Breast epithelium (tissue), 4 donors: Measurements from ENCODE around the gene ZNF211. TPM values are rescaled to one million over a fixed set of nuclear protein-coding genes. Genes with fewer than 3 reads are reported as not detected.
A peak's percentile ranks its signal among the peaks of the same experiment; 100 is the strongest.

Source experiments
- DNase-seq, 2 donors: peaks; one replicate each; pipeline ENCODE4 v3.0.0-alpha.2; 2019; ENCODE audit warnings: low spot score in 2 of 2
- H3K27ac ChIP-seq, 2 donors: fragments of 200-600 bp; sonication (generic) in 1 of 2; one replicate each; pipeline ENCODE4 v1.5.1; 2016 to 2019; ENCODE audit warnings: mild to moderate bottlenecking in 1 of 2
- H3K27me3 ChIP-seq, 2 donors: fragments of 200-600 bp; sonication (generic) in 1 of 2; one replicate each; pipeline versions ENCODE4 v1.5.1 to v1.6.0; 2017 to 2019; ENCODE audit warnings: control low read depth in 1 of 2, mild to moderate bottlenecking in 1 of 2
- H3K36me3 ChIP-seq: fragments of 200-600 bp; one replicate; pipeline ENCODE4 v1.5.1; 2019
- H3K4me1 ChIP-seq, 2 donors: fragments of 200-600 bp; sonication (generic); one replicate each; pipeline ENCODE4 v1.5.1; 2016 to 2019; ENCODE audit warnings: control low read depth in 1 of 2
- H3K4me3 ChIP-seq, 3 donors: fragments of 200-600 bp; sonication (generic); 1 replicate in 2 of 3; 2 replicates in 1 of 3; pipeline ENCODE4 v1.5.1; 2016 to 2019; ENCODE audit warnings: mild to moderate bottlenecking in 3 of 3, moderate library complexity in 2 of 3
- H3K9me3 ChIP-seq, 2 donors: fragments of 200-600 bp; sonication (generic) in 1 of 2; one replicate each; pipeline ENCODE4 v1.5.1; 2016 to 2019; ENCODE audit warnings: control low read depth in 1 of 2
- POLR2A ChIP-seq: fragments of 450-650 bp; IDR thresholded peaks from one replicate; pipeline ENCODE4 v1.6.1; 2016; ENCODE audit warnings: antibody characterized with exemption, mild to moderate bottlenecking, moderate library complexity
- POLR2AphosphoS5 ChIP-seq, 3 donors: sonication (generic); formaldehyde crosslinking; IDR thresholded peaks; one replicate each; pipeline ENCODE4 v1.6.1; 2017; ENCODE audit warnings: antibody characterized with exemption in 3 of 3
- intact Hi-C: fragments of 100-400 bp; cut with DNase I; formaldehyde crosslinking; loops from one replicate; pipeline ENCODE4 v1.15.1; 2023; ENCODE audit warnings: low total_unique reads
- total RNA-seq, 3 donors: library from RNA; depleted of rRNA; stranded (reverse); fragments of >200 nt; gene quantifications; one replicate each; pipeline ENCODE4 v1.1.0, GENCODE V29; 2016
- TF ChIP-seq, protein P1 (sequence below), 3 donors: fragments of 450-650 bp; IDR thresholded peaks; one replicate each; pipeline ENCODE4 v1.5.1; 2016 to 2017; ENCODE audit warnings: antibody characterized with exemption in 3 of 3, mild to moderate bottlenecking in 3 of 3, moderate library complexity in 3 of 3

The ZNF211 gene
- total RNA-seq, 3 donors from 2014 or later, result 8.2 to 23.1 (median 16.4) TPM

DNA sequence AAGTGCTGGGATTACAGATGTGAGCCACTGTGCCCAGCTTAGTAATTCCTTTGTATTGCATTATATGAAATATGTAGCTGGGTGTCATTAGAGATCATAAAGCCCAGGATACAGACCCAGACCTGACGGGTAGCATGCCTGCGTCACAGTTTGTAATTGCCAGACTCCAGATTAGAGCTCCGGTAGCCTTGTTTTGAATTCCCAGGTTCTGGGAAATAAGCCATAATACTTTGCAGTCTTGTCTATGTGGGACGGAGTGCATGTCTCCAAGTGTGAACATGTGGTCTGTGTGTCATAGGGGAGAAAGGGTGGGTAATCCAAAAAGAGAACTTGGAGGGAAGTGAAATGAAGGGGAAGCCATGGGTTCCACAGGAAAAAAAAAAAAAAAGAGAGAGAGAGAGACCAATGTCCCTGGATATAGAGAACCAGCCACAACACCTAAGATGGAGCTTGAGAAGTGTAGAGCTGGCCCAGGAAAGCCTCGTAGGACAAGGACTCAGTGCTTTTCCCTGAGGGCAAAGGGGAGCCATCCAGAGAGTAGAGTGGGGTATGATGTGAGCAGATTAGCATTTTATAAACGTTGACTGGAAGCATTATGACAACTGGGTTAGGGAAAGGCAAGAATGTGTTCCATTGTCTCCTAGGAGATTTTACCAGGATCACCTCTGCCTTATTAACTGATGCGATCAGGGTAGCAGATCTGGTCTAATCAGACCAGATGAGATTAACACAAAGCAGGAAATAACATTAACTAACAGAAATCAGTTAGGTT is 38.3 kb downstream of the ZNF211 start:
- Histone ChIP-seq H3K9me3 (no peaks in the 10 kb centered on the region), H3K27me3 (no peaks in the 10 kb centered on the region), H3K27ac (no peak overlapping the region), H3K36me3 (no peaks in the 10 kb centered on the region), H3K4me1 (no peaks in the 10 kb centered on the region), H3K4me3 (no peak overlapping the region)
- no peak for DNase-seq
- intact Hi-C loops, result no loop called here
- TF ChIP-seq POLR2AphosphoS5 (IDR thresholded peaks at IDR 0.05), result no peak
- no peak for TF ChIP-seq POLR2A
- TF ChIP-seq, protein P1, sequence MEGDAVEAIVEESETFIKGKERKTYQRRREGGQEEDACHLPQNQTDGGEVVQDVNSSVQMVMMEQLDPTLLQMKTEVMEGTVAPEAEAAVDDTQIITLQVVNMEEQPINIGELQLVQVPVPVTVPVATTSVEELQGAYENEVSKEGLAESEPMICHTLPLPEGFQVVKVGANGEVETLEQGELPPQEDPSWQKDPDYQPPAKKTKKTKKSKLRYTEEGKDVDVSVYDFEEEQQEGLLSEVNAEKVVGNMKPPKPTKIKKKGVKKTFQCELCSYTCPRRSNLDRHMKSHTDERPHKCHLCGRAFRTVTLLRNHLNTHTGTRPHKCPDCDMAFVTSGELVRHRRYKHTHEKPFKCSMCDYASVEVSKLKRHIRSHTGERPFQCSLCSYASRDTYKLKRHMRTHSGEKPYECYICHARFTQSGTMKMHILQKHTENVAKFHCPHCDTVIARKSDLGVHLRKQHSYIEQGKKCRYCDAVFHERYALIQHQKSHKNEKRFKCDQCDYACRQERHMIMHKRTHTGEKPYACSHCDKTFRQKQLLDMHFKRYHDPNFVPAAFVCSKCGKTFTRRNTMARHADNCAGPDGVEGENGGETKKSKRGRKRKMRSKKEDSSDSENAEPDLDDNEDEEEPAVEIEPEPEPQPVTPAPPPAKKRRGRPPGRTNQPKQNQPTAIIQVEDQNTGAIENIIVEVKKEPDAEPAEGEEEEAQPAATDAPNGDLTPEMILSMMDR (IDR thresholded peaks at IDR 0.05), result no peak

DNA sequence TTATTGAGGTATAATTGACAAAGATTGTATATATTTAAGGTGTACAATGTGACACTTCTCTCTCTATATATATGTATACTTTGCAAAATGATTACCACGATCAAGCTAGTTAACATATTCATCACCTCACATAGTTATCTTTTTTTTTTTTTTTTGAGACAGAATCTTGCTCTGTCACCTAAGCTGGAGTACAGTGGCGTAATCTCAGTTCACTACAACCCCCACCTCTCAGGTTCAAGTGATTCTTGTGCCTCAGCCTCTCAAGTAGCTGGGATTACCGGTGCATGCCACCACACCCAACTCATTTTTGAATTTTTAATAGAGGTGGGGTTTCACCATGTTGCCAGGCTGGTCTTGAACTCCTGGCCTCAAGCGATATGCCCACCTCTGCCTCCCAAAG is 39.5 kb downstream of the ZNF211 start:
- H3K27ac ChIP-seq, result no peak overlapping the region
- no peak overlapping the region for H3K4me3 ChIP-seq
- H3K4me1 ChIP-seq, result no peaks in the 10 kb centered on the region
- H3K9me3 ChIP-seq, result no peaks in the 10 kb centered on the region
- no peaks in the 10 kb centered on the region for H3K36me3 ChIP-seq
- no peaks in the 10 kb centered on the region for H3K27me3 ChIP-seq
- DNase-seq, result no peak
- TF ChIP-seq POLR2A (no peak), POLR2AphosphoS5 (IDR thresholded peaks at IDR 0.05) (no peak)
- TF ChIP-seq, protein P1 (IDR thresholded peaks at IDR 0.05), result no peak
- intact Hi-C loops, result no loop called here

DNA sequence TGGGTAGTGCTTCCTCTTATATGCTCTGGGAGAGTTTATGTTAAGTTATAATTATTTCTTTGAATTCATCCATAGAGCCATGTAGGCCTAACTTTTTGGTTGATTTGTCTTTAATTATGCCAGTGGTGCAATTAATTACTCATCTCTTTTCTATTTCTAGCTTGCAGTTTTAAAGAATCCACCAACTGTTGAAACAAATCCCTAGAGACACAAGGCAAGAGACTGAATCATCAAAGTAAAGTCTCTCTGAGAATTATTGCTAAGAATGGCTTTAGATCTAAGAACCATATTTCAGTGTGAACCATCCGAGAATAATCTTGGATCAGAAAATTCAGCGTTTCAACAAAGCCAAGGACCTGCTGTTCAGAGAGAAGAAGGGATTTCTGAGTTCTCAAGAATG is 42.9 kb downstream of the ZNF211 start:
- TF ChIP-seq, protein P1 (IDR thresholded peaks at IDR 0.05), result no peak
- TF ChIP-seq POLR2A, result no peak
- TF ChIP-seq POLR2AphosphoS5 (IDR thresholded peaks at IDR 0.05), result no peak
- no peak for DNase-seq
- no peak overlapping the region for H3K27ac ChIP-seq
- no peaks in the 10 kb centered on the region for H3K36me3 ChIP-seq
- no peaks in the 10 kb centered on the region for H3K27me3 ChIP-seq
- no peaks in the 10 kb centered on the region for H3K4me1 ChIP-seq
- no peak overlapping the region for H3K4me3 ChIP-seq
- H3K9me3 ChIP-seq, result no peaks in the 10 kb centered on the region
- intact Hi-C loops, result no loop called here

DNA sequence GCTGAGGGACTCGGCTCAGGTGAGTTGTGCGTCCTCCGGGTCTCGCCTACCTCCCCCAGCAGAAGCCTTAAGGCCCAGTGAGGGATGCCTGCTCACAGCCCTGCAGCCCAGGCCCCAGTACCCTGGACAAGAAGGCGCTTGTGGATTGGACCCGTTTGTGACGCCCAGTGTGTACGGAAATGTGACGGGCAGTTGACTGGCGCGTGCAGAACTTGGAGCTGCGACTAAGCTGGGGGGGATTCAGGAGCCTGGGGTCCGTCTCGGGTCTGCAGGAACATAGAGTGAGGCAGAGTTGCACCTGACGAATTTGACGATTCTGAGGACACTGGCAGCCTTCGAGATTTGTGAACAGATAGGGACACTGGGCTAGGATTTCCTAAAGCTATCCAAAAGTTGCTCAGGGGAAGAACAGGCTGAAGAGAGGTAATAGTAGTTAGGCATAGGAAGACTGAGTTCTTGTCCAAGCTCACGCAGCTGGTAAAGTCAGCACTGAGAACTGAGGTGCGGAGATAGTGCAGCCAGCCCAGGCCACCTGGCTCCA is 49.3 kb downstream of the ZNF211 start:
- H3K27ac ChIP-seq, result peak overlapping the region in 1 of 2 donors; percentile 53
- H3K4me3 ChIP-seq, result peak overlapping the region; percentile 67 to 90 (median 87)
- intact Hi-C loops, result no loop called here
- TF ChIP-seq POLR2A (no peak), POLR2AphosphoS5 (IDR thresholded peaks at IDR 0.05) (no peak)
- TF ChIP-seq, protein P1 (IDR thresholded peaks at IDR 0.05), result no peak
- DNase-seq, result no peak
- no peaks in the 10 kb centered on the region for H3K4me1 ChIP-seq
- H3K36me3 ChIP-seq, result peaks cover 22% of the 10 kb centered on the region
- H3K9me3 ChIP-seq, result peaks cover 44 to 47% of the 10 kb centered on the region in 2 donors
- no peaks in the 10 kb centered on the region for H3K27me3 ChIP-seq

DNA sequence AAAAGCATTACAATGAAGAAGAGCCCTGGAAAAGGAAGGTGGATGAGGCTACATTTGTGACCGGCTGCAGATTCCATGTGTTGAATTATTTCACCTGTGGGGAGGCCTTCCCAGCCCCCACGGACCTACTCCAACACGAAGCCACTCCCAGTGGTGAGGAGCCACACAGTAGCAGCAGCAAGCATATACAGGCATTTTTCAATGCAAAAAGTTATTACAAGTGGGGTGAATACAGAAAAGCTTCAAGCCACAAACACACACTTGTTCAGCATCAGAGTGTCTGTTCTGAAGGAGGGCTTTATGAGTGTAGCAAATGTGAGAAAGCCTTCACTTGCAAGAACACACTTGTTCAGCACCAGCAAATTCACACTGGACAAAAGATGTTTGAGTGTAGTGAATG is 53.8 kb downstream of the ZNF211 start:
- H3K27ac ChIP-seq, result no peak overlapping the region
- intact Hi-C loops, result no loop called here
- no peak overlapping the region for H3K4me3 ChIP-seq
- peaks cover 22% of the 10 kb centered on the region for H3K36me3 ChIP-seq
- TF ChIP-seq, protein P1 (IDR thresholded peaks at IDR 0.05), result no peak
- TF ChIP-seq POLR2A (no peak), POLR2AphosphoS5 (IDR thresholded peaks at IDR 0.05) (no peak)
- no peaks in the 10 kb centered on the region for H3K4me1 ChIP-seq
- peaks cover 82 to 89% of the 10 kb centered on the region in 2 donors for H3K9me3 ChIP-seq
- no peak for DNase-seq
- no peaks in the 10 kb centered on the region for H3K27me3 ChIP-seq
